ENCODE data around the gene KRT76.

- TF ChIP-seq EZH2 (IDR thresholded peaks at IDR 0.05; ENCODE audit: borderline replicate concordance, low read length) = no peak
- no peak for TF ChIP-seq CTCF (IDR thresholded peaks at IDR 0.05; ENCODE audit: low read length)
Measured at GRCh38 chr12:52749827-52750226, 27.3 kb downstream of the KRT76 start.
